AG09319 (cell line): ENCODE results near the gene RBBP5.

Source experiments
- DNase-seq: peaks from one replicate; pipeline ENCODE4 v3.0.0-alpha.2; 2010; ENCODE audit warnings: low read depth; ENCODE audit errors: extremely low read depth
- CTCF ChIP-seq: IDR thresholded peaks from 2 replicates; pipeline ENCODE4 v1.5.1; 2011; ENCODE audit warnings: low read depth, mild to moderate bottlenecking, inconsistent platforms, low read length, moderate library complexity

RBBP5 gene

GRCh38 chr1:205042911-205043806 lies 78.6 kb downstream of the RBBP5 start, which contains the start of gene CNTN2:
CNTN2 (plus strand) TSS chr1:205043212; CDS start chr1:205053186, 9,974 bp downstream.
- no peak for DNase-seq
- no peak for TF ChIP-seq CTCF

- no peak for DNase-seq
- TF ChIP-seq CTCF, result no peak
Observed at GRCh38 chr1:205041998-205042910, 79.5 kb downstream of the RBBP5 start.

GRCh38 chr1:205041001-205041715 lies 80.6 kb downstream of the RBBP5 start:
- no peak for TF ChIP-seq CTCF
- no peak for DNase-seq

GRCh38 chr1:205038132-205038786 lies 83.5 kb downstream of the RBBP5 start:
- no peak for TF ChIP-seq CTCF
- no peak for DNase-seq

- TF ChIP-seq CTCF, result no peak
- DNase-seq, result no peak
Observed at GRCh38 chr1:205037539-205037938, 84.2 kb downstream of the RBBP5 start.
